ENCODE results near the gene SCAMP2.
A peak's percentile ranks its signal among the peaks of the same experiment; 100 is the strongest.
"Not testable (repeated sequence)": the region's sequence is repeated elsewhere in the genome, so short reads cannot be mapped to it uniquely, and the experiment has no call there.

SCAMP2 gene, protein sequence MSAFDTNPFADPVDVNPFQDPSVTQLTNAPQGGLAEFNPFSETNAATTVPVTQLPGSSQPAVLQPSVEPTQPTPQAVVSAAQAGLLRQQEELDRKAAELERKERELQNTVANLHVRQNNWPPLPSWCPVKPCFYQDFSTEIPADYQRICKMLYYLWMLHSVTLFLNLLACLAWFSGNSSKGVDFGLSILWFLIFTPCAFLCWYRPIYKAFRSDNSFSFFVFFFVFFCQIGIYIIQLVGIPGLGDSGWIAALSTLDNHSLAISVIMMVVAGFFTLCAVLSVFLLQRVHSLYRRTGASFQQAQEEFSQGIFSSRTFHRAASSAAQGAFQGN

DNA sequence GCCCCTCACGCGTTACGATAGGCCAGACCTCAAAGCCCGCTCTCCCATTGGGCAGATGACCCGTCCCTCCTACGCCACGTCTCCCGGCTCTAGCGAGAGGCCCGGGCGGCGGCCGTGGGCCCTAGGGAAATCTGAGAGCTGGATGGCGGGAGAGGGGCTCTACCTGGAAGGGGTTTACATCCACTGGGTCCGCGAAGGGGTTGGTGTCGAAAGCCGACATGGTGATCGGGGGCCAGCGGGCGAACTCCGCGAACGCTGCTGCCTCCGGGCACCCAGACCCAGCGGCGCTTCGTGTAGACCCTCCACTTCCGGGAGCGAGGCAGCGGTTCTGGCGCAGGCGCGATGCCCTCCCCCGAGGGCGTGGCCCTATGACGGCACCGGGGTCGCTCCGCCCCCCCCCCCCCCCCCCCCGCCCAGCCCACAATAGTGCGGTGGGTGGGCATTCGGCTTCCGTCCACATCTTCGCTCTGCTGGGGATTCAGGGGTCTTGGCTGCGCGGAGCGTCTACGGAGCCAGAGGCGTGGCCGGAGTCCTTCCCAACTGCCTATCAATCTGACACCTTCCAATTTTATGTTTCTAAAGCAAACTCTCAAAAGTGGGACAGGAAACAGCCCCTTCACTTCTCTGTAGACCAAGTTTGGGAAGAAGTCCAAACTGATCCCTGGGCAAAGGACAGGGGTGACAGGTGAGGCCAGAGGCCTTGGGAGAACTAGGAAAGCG is at the start of gene SCAMP2:
Gene SCAMP2 (minus strand): TSS at position 330 of the 720 bp plus-strand sequence. CDS start 110 bp downstream, at position 220.
- DNase-seq (ENCODE audit: low read depth), result peak; percentile 95

DNA sequence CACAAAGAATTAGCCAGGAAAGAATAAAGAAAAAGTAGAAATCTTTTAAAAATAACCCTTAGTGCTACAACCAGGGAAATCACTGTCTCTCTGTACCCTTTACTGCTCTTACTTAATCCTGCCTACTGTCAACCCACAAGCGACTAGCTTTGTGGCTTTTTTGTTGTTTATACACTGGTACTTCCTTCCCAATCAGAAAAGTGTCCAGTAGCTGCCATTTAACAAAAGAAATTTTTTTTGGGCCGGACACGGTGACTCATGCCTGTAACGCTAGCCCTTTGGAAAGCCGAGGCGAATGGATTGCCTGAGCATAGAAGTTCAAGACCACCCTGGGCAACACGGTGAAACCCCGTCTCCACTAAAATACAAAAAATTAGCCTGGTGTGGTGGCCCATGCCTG is 47.3 kb upstream of the SCAMP2 start:
- no peak for DNase-seq (ENCODE audit: low read depth)

DNA sequence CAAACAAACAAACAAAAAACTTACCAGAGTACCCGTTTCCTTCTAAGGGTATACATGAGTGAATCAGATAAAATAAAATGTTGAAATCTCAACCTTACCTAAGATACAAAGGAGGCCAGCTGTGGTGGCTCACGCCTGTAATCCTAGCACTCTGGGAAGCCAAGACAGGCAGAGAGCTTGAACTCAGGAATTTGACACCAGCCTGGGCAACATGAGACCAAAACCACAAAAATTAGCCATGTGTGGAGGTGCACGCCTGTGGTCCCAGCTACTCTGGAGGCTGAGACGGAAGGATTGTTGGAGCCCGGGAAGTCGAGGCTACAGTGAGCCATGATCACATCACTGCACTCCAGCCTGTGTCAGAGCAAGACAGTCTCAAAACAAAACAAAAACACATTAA is 44.5 kb upstream of the SCAMP2 start:
- DNase-seq (ENCODE audit: low read depth), result no peak

DNA sequence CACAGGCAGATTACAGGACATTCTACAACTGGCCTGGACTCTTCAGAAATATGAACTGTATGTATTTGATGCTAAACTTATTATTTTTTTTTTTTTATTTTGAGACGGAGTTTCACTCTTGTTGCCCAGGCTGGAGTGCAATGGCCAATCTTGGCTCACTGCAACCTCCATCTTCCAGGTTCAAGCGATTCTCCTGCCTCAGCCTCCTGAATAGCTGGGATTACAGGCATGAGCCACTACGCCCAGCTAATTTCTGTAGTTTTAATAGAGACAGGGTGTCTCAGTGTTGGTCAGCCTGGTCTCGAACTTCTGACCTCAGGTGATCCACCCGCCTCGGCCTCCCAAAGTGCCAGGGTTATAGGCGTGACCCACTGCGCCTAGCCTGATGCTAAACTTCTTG is 40.6 kb upstream of the SCAMP2 start:
- not testable (repeated sequence) for DNase-seq (ENCODE audit: low read depth)

DNA sequence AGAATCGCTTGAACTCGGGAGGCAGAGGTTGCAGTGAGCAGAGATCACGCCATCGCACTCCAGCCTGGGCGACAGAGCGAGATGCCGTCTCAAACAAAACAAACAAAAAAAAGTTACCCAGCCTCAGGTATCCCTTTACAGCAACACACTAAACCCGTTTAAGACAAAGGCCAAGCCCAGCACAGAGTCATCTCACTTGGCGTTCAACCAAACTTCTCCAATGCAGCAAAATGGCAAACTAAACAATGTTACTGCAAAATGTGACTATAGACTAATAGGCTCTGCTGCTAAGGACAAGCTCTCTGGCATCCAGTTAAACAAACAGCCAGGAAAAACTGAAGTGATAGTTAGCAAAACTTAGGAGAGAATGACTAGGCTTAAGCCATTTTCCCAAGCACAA is 39.9 kb upstream of the SCAMP2 start:
- DNase-seq (ENCODE audit: low read depth), result no peak

- no peak for DNase-seq (ENCODE audit: low read depth)
These were observed 35.5 kb upstream of the SCAMP2 start for GRCh38 chr15:74908635-74909034.

GRCh38 chr15:74907163-74907870 is 34.2 kb upstream of the SCAMP2 start:
- no peak for DNase-seq (ENCODE audit: low read depth)

DNA sequence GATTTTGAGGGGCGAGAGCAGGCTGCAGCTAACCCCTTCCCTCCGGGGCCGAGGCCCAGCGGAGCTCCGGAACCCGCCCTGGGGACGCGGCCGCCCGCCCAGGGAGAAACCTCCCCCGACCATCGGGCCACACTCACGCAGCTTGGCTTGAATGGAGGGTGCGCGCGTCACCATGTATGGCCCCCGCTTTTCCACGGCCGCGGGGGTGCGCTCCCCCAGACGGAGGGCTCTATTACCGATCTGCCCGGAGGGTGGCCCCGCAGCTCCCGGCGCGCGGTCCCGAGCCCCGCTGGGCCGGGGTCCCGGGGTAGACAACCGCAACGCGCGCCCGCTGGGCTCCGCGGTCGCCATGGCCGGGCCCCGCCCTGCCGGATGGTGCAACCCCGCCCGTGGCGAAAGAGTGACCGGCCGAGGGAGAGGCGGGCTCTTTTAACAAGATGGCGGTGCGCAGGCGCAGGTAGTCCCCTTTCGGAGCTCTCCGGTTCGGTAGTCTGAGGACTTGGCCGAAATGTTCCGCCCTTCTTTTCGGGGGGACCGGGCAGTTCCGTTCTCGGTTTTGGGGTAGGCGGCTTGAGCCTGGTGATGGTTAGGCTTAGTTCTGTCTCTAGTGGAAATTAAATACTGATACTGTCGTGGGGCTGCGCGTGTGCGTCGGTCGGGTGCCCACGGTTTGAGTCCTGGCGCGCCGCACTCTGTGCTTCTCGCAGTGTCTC is 33.4 kb upstream of the SCAMP2 start, which contains the start of gene FAM219B:
Gene FAM219B (minus strand): TSS at position 402 of the 713 bp plus-strand sequence. CDS start 51 bp downstream, at position 351.
- DNase-seq (ENCODE audit: low read depth), result peak; percentile 79

DNA sequence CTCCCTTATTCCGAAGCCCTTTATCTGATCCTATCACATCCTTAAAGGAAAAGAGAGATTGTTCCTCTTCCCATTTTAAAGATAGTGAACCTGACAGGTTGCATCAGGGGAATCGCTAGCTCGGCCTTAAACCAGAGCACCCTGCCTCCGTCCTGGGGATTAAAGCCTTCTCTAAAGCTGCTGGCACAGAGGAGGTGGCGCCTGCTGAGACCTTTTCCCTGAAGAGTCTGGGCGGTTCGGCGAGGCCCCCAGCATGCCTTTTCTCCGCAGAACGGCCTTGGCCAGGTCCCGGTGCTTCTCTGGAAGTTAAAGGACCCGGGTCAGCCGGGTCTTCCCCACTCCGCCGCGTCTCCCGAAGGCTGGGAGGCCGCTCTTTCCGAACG is 32.9 kb upstream of the SCAMP2 start:
- no peak for DNase-seq (ENCODE audit: low read depth)

DNA sequence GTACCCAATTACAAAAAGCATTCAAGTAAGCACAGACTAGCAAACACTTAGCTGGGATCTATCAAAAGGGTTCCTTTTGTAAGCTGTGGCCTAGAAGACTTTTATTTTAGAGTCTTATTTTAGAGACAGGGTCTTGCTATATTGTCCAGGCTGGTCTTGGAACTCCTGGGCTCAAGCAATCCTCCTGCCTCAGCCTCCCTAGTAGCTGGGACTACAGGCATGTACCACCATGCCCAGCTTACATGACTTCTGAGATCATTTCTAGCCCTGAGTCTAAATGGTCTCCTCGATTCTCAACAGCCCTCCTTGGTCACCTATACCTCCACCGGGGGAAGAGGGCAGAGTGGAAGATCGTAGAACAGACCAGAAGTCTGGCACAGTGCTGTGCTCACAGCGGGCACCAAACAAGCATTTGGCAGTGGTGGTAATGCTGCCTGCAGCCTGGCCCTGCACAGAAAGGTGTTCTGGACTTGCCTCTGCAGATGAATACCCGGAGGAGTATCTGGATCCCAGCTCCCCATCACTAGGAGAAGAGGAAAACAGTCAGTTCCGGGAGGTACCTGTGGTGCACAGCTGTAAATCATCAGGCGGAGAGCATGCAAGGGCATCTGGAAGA is 31.1 kb upstream of the SCAMP2 start:
- DNase-seq (ENCODE audit: low read depth), result no peak

DNA sequence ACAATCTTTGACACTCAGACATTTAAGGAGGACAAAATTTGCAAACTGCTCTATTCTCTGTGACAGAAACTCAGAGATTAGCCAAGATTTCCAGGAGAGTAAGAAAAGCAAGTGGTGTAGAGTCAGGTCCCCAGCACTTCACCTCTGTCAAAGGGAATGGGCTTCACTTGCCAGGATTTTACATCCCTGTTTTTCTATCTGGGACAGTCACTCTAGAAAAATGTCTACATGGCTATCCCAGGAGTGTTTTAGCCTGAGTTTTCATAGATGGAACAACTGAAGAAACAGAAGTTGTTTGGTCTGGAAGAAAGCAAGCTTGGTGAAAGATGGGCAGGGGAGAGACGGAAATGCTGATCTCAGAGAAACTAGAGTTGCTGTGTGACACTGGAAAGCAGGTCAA is 30.5 kb upstream of the SCAMP2 start:
- no peak for DNase-seq (ENCODE audit: low read depth)

DNA sequence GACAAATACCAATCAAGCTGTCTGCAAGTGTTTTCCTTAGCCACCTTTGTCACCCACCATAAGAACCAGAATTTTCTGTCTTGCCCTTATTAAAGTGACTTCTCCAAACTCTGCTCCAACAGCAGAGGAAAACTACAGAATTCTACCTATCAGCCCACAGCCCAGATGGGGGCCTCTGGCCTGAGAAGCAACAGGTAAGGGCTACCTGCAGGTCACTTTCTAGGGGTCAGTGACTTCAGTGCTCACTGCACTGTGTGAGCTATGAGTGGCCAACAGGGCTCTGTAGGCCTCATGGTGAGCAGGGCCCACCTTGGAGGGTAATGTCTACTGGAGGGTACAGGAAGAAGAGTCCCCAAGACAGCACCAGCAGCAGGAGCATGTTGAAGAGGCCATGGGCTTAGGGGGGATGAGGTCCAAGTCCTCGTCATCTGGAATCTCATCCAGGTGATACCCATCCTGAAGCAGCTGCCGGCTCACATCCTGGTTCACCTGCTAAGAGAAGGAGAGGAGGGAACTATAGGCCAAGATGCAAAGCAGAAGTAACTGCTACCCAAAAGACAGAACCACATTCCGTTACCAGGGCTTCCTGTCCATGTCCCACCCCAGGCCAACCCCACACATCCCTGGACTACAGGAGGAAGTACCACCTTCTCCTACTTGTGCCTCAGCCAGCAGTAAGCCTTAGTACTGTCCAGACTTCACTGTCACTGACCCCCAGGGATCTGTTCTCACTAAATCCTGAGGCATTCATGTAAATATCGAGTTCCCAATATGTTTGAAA is 29.3 kb upstream of the SCAMP2 start:
- DNase-seq (ENCODE audit: low read depth), result no peak

GRCh38 chr15:74901612-74902063 is 28.5 kb upstream of the SCAMP2 start:
- peak; percentile 63 for DNase-seq (ENCODE audit: low read depth)

GRCh38 chr15:74897300-74897701 is 24.1 kb upstream of the SCAMP2 start:
- no peak for DNase-seq (ENCODE audit: low read depth)

DNA sequence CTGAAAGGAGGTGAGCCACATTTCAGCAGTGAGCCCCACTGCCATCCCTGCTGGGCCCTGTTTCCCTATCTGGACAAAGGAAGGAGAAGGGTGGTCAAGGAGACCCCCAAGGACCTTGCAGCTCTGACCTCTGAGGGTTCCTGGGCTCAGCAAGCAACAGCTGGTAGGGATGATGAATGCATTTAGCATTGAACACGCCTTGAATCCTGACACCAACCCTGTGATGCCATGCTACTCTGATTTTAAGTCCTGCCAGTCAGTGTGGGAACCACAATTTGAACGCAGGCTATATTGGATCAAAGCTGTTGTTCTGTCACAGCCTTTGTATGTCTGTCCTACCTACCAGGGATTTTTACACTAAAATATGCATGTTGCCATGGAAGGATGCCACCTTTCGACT is 23.2 kb upstream of the SCAMP2 start:
- DNase-seq (ENCODE audit: low read depth), result no peak

DNA sequence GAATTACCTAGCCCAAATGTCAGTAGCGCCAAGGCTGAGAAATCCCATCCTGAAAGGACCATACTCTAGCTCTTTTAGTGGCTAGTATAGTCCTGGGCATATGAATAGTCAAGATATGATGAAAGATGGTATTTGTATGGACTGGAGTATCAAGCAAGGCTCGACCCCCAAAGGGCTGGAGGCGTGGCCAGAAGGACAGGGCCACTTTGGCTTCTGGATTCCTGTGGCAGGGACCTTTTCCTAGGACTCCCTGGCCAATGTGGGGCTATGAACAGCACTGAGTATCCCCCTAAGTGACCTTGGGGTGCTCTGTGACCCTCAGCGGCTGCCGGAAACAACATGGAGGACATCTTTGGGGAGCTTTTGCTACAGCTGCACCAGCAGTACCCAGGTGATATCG is 22.7 kb upstream of the SCAMP2 start:
- no peak for DNase-seq (ENCODE audit: low read depth)

GRCh38 chr15:74894383-74894782 is 21.2 kb upstream of the SCAMP2 start:
- DNase-seq (ENCODE audit: low read depth), result not testable (repeated sequence)

- no peak for DNase-seq (ENCODE audit: low read depth)
These were observed 20.5 kb upstream of the SCAMP2 start for GRCh38 chr15:74893627-74894026.

- DNase-seq (ENCODE audit: low read depth), result no peak
These were observed 19.8 kb upstream of the SCAMP2 start for GRCh38 chr15:74892931-74893330.

DNA sequence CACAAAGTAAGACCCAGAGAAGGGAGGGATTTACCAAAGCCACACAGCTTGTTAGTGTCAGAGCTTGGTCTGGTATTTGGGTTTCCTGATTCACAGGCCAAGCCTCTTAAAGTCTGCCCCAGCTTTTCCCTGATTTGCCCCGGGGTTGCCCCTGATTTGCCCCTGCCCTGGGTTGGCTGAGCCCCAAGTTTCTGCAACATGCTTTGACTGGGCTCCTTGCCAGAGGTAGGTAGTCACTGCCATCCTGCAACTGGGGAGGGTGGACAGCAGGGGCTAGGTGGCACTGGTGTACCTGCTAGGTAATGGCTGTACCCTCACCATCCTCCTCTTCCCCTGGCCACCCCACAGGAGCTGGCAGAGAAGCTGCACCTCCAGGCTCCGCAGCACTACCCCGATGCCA is 19.1 kb upstream of the SCAMP2 start:
- DNase-seq (ENCODE audit: low read depth), result no peak

GRCh38 chr15:74891469-74891868 is 18.3 kb upstream of the SCAMP2 start:
- DNase-seq (ENCODE audit: low read depth), result no peak

Data from CMK (cell line).